ENCODE results near the gene ILF3. TPM values are rescaled to one million over a fixed set of nuclear protein-coding genes. Genes with fewer than 3 reads are reported as not detected.

The ILF3 gene
- polyA plus RNA-seq, 2 donors: 84.2 to 107 TPM

DNA sequence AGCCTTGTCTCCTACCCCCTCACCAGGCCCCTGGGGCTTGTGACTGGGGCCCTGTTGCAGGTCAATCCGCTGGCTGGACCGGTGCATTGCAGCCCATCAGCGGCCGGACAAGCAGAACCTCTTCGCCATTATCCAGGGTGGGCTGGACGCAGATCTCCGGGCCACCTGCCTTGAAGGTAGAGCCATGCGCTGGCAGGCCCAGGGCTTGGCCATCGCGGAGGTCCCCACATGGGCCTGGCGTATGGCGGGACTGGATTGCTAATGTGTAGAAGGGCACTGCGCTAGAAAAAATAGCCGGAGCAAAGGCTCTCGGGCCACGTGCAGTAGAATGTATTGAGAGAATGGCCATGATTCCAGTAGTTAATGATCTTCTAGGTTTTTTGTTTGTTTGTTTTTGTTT lies 53.3 kb downstream of the ILF3 start:
- H3K36me3 ChIP-seq (ENCODE audit: control insufficient read depth in 2 of 2, insufficient read depth in 2 of 2, low read length in 1 of 2): peaks cover 0 to 9% of the 10 kb centered on the region in 2 donors
- H3K27ac ChIP-seq (ENCODE audit: low read depth in 2 of 2, low read length in 1 of 2): no peak overlapping the region

GRCh38 chr19:10708291-10708690 lies 54.1 kb downstream of the ILF3 start:
- no peak overlapping the region for H3K4me3 ChIP-seq (ENCODE audit: low read depth in 1 of 2, low read length in 2 of 2)
- H3K4me1 ChIP-seq (ENCODE audit: control insufficient read depth in 2 of 2, insufficient read depth in 2 of 2, low read length in 1 of 2): no peaks in the 10 kb centered on the region
- H3K9me3 ChIP-seq (ENCODE audit: control insufficient read depth in 2 of 2, insufficient read depth in 1 of 2, low read depth in 1 of 2, low read length in 1 of 2): no peaks in the 10 kb centered on the region
- H3K36me3 ChIP-seq (ENCODE audit: control insufficient read depth in 2 of 2, insufficient read depth in 2 of 2, low read length in 1 of 2): peaks cover 0 to 14% of the 10 kb centered on the region in 2 donors
- WGBS, 2 donors: 91 to 95% methylated on average over 7 of the region's 7 CpGs
- no peaks in the 10 kb centered on the region for H3K27me3 ChIP-seq (ENCODE audit: control insufficient read depth in 1 of 2, insufficient read depth in 2 of 2, low read length in 2 of 2)
- no peak overlapping the region for H3K27ac ChIP-seq (ENCODE audit: low read depth in 2 of 2, low read length in 1 of 2)

More for the DNA sequence above, 53.3 kb downstream of the ILF3 start:
- Histone ChIP-seq H3K4me1 (ENCODE audit: control insufficient read depth in 2 of 2, insufficient read depth in 2 of 2, low read length in 1 of 2) (no peaks in the 10 kb centered on the region), H3K27me3 (ENCODE audit: control insufficient read depth in 1 of 2, insufficient read depth in 2 of 2, low read length in 2 of 2) (no peaks in the 10 kb centered on the region), H3K9me3 (ENCODE audit: control insufficient read depth in 2 of 2, insufficient read depth in 1 of 2, low read depth in 1 of 2, low read length in 1 of 2) (no peaks in the 10 kb centered on the region), H3K4me3 (ENCODE audit: low read depth in 1 of 2, low read length in 2 of 2) (no peak overlapping the region)
- 97 to 98% methylated on average over 16 of the region's 16 CpGs for WGBS, 2 donors

DNA sequence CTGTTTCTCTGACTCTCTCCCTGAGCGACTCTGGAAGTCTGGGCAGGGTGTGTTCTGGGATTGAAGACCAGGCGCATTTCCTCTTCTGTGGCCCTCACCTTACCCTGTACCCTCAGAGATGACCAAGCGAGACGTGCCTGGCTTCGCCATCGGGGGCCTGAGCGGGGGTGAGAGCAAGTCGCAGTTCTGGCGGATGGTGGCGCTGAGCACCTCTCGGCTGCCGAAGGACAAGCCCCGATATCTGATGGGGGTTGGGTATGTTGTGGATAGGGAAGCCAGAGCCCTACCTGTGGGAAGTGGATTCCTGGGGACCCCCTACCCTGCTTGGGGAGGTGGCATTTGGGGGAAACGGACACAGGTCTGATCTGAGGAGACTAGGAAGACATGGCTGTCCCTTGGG lies 57.9 kb downstream of the ILF3 start:
- no peaks in the 10 kb centered on the region for H3K4me1 ChIP-seq (ENCODE audit: control insufficient read depth in 2 of 2, insufficient read depth in 2 of 2, low read length in 1 of 2)
- no peaks in the 10 kb centered on the region for H3K27me3 ChIP-seq (ENCODE audit: control insufficient read depth in 1 of 2, insufficient read depth in 2 of 2, low read length in 2 of 2)
- peaks cover 2 to 14% of the 10 kb centered on the region in 2 donors for H3K36me3 ChIP-seq (ENCODE audit: control insufficient read depth in 2 of 2, insufficient read depth in 2 of 2, low read length in 1 of 2)
- no peak overlapping the region for H3K27ac ChIP-seq (ENCODE audit: low read depth in 2 of 2, low read length in 1 of 2)
- H3K4me3 ChIP-seq (ENCODE audit: low read depth in 1 of 2, low read length in 2 of 2): no peak overlapping the region
- 64 to 76% methylated on average over 14 of the region's 14 CpGs for WGBS, 2 donors
- no peaks in the 10 kb centered on the region for H3K9me3 ChIP-seq (ENCODE audit: control insufficient read depth in 2 of 2, insufficient read depth in 1 of 2, low read depth in 1 of 2, low read length in 1 of 2)

- Histone ChIP-seq H3K27me3 (ENCODE audit: control insufficient read depth in 1 of 2, insufficient read depth in 2 of 2, low read length in 2 of 2) (no peaks in the 10 kb centered on the region), H3K9me3 (ENCODE audit: control insufficient read depth in 2 of 2, insufficient read depth in 1 of 2, low read depth in 1 of 2, low read length in 1 of 2) (no peaks in the 10 kb centered on the region), H3K36me3 (ENCODE audit: control insufficient read depth in 2 of 2, insufficient read depth in 2 of 2, low read length in 1 of 2) (peaks cover 2 to 11% of the 10 kb centered on the region in 2 donors), H3K4me1 (ENCODE audit: control insufficient read depth in 2 of 2, insufficient read depth in 2 of 2, low read length in 1 of 2) (no peaks in the 10 kb centered on the region), H3K27ac (ENCODE audit: low read depth in 2 of 2, low read length in 1 of 2) (no peak overlapping the region), H3K4me3 (ENCODE audit: low read depth in 1 of 2, low read length in 2 of 2) (no peak overlapping the region)
- 82 to 90% methylated on average over 23 of the region's 23 CpGs for WGBS, 2 donors
Observed at GRCh38 chr19:10712754-10713153, 58.6 kb downstream of the ILF3 start.

DNA sequence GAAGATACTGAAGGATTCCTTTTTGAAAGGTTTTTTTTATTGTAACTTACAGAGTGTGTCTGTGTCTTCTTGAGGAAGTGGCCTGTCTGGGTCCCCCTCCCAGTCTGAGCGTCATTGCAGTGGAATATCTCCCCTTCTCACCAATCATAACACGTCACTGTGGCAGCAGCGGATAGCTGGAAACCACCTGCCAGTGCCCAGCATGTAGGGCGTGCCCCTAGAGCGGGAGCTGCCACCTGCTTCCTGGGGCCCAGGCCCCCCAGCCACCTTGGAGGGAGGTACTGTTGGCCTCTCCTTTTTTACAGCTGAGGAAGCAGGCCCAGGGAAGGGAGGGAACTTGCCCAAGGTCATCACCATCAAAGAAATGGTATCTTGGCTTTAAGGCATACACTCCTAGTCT lies 59.2 kb downstream of the ILF3 start:
- peaks cover 2 to 11% of the 10 kb centered on the region in 2 donors for H3K36me3 ChIP-seq (ENCODE audit: control insufficient read depth in 2 of 2, insufficient read depth in 2 of 2, low read length in 1 of 2)
- no peaks in the 10 kb centered on the region for H3K27me3 ChIP-seq (ENCODE audit: control insufficient read depth in 1 of 2, insufficient read depth in 2 of 2, low read length in 2 of 2)
- 60 to 87% methylated on average over 5 of the region's 5 CpGs for WGBS, 2 donors

DNA sequence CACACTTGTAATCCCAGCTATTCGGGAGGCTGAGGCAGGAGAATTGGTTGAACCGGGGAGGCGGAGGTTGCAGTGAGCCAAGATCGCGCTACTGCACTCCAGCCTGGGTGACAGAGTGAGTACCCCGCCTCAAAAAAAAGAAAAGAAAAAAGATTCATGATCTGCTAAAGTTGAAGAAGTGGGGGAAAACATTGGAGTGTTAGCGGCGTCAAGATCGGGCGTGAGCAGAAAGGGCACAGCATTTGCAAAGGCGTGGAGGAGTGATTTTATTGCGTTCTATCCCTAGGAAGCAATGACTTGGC lies 62.9 kb downstream of the ILF3 start:
- Histone ChIP-seq H3K27me3 (ENCODE audit: control insufficient read depth in 1 of 2, insufficient read depth in 2 of 2, low read length in 2 of 2) (no peaks in the 10 kb centered on the region), H3K9me3 (ENCODE audit: control insufficient read depth in 2 of 2, insufficient read depth in 1 of 2, low read depth in 1 of 2, low read length in 1 of 2) (no peaks in the 10 kb centered on the region), H3K4me1 (ENCODE audit: control insufficient read depth in 2 of 2, insufficient read depth in 2 of 2, low read length in 1 of 2) (peaks cover 4 to 12% of the 10 kb centered on the region in 2 donors), H3K36me3 (ENCODE audit: control insufficient read depth in 2 of 2, insufficient read depth in 2 of 2, low read length in 1 of 2) (peaks cover 2 to 13% of the 10 kb centered on the region in 2 donors), H3K4me3 (ENCODE audit: low read depth in 1 of 2, low read length in 2 of 2) (no peak overlapping the region), H3K27ac (ENCODE audit: low read depth in 2 of 2, low read length in 1 of 2) (no peak overlapping the region)
- whole genome bisulfite sequencing, 2 donors: 21 to 24% methylated on average over 12 of the region's 12 CpGs

More for the DNA sequence above, 59.2 kb downstream of the ILF3 start:
- no peaks in the 10 kb centered on the region for H3K4me1 ChIP-seq (ENCODE audit: control insufficient read depth in 2 of 2, insufficient read depth in 2 of 2, low read length in 1 of 2)
- H3K27ac ChIP-seq (ENCODE audit: low read depth in 2 of 2, low read length in 1 of 2): no peak overlapping the region
- H3K4me3 ChIP-seq (ENCODE audit: low read depth in 1 of 2, low read length in 2 of 2): no peak overlapping the region
- H3K9me3 ChIP-seq (ENCODE audit: control insufficient read depth in 2 of 2, insufficient read depth in 1 of 2, low read depth in 1 of 2, low read length in 1 of 2): no peaks in the 10 kb centered on the region

DNA sequence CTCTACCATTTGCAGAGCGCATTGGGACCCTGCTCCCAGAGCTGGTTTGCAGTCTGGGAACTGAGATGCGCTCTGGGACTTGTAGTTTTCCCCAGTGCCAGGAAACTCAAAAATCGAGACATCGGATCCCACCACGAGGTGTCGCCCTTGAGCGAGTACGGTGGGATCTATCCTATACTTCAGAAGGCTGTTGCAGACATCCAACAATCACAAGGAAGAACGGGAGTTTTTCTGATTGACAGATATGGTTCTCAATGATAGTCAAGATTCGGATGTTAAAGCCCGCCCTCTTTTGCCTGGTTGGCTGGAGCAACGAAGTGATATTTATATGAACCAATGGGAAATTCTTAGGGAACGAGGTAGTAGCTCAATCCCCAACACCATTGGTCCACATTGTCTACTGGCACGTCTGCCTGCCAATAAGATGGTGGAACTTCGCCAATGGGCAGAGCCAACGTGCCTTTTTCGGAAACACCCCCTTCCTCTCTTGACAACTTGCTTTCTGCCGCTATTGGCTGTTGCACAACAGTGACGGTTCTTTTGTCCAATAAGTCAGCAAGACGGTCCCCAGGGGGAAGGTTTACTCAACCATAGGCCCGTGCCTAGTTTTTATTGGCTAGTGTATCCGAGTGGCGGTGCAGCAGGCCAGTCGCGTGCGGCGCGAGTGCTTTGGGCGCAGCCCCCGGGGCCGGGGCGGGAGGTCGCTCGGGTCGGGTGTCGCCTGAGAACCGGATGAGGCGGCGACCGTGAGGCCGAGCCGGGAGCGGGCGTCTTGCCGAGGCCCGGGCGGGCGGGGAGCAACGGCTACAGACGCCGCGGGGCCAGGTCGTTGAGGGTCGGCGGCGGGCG lies 63.4 kb downstream of the ILF3 start, which contains the start of gene DNM2:
TSS of gene DNM2 (plus strand) at position 724 of the 849 bp plus-strand sequence. CDS start 164 bp downstream, outside the sequence.
- WGBS, 2 donors: 0% methylated on average over 43 to 57 of the region's 57 CpGs
- Histone ChIP-seq H3K9me3 (ENCODE audit: control insufficient read depth in 2 of 2, insufficient read depth in 1 of 2, low read depth in 1 of 2, low read length in 1 of 2) (no peaks in the 10 kb centered on the region), H3K27me3 (ENCODE audit: control insufficient read depth in 1 of 2, insufficient read depth in 2 of 2, low read length in 2 of 2) (no peaks in the 10 kb centered on the region), H3K4me3 (ENCODE audit: low read depth in 1 of 2, low read length in 2 of 2) (peak within 1 kb of the TSS; percentile 65 to 99), H3K4me1 (ENCODE audit: control insufficient read depth in 2 of 2, insufficient read depth in 2 of 2, low read length in 1 of 2) (peaks cover 4 to 12% of the 10 kb centered on the region in 2 donors), H3K36me3 (ENCODE audit: control insufficient read depth in 2 of 2, insufficient read depth in 2 of 2, low read length in 1 of 2) (peaks cover 2 to 11% of the 10 kb centered on the region in 2 donors), H3K27ac (ENCODE audit: low read depth in 2 of 2, low read length in 1 of 2) (peak within 1 kb of the TSS; percentile 89 to 94)

DNA sequence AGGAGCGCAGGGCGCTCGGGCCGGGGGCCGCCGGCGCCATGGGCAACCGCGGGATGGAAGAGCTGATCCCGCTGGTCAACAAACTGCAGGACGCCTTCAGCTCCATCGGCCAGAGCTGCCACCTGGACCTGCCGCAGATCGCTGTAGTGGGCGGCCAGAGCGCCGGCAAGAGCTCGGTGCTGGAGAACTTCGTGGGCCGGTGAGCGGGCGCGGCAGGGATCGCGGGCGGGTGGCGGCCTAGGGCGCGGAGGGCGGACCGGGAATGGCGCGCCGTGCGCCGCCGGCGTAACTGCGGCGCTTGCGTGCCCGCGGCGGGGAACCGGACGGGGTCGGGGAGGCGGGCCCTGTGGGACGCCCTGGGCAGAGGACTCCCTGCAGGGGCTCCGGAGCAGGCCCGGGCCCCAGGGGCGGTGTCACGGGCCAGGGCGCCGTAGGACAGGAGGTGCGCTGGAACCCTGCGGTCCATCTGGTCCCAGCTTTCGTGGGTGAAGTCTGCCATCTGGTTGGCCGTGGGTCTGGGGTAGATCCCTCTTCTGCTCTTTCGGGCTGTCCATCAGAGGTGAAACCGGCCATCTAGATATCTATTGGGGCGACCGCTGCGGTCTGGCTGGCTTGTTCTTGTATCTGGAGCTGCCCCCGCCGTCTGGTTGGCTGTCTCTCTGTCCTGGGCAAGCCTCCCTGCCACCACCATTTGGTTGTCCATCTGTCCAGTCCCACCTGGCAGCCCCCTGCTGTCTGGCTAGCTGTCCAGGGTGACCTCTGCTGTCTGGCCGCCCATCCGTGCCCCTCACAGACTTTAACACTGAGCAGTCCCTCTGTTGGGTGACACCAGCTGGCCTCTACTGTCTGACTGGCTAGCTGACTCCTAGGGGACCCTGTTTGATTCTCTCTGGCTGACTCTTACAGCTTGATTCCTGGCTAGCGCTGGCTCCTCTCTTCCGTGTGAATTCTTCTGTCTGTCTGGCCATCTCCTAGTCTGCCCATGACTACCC lies 64.4 kb downstream of the ILF3 start:
- 1% methylated on average over 67 to 70 of the region's 70 CpGs for WGBS, 2 donors
- H3K27ac ChIP-seq (ENCODE audit: low read depth in 2 of 2, low read length in 1 of 2): peak overlapping the region; percentile 89 to 94
- peaks cover 4 to 12% of the 10 kb centered on the region in 2 donors for H3K4me1 ChIP-seq (ENCODE audit: control insufficient read depth in 2 of 2, insufficient read depth in 2 of 2, low read length in 1 of 2)
- no peaks in the 10 kb centered on the region for H3K27me3 ChIP-seq (ENCODE audit: control insufficient read depth in 1 of 2, insufficient read depth in 2 of 2, low read length in 2 of 2)
- no peaks in the 10 kb centered on the region for H3K9me3 ChIP-seq (ENCODE audit: control insufficient read depth in 2 of 2, insufficient read depth in 1 of 2, low read depth in 1 of 2, low read length in 1 of 2)
- peak overlapping the region; percentile 65 to 99 for H3K4me3 ChIP-seq (ENCODE audit: low read depth in 1 of 2, low read length in 2 of 2)
- H3K36me3 ChIP-seq (ENCODE audit: control insufficient read depth in 2 of 2, insufficient read depth in 2 of 2, low read length in 1 of 2): peaks cover 2 to 6% of the 10 kb centered on the region in 2 donors

DNA sequence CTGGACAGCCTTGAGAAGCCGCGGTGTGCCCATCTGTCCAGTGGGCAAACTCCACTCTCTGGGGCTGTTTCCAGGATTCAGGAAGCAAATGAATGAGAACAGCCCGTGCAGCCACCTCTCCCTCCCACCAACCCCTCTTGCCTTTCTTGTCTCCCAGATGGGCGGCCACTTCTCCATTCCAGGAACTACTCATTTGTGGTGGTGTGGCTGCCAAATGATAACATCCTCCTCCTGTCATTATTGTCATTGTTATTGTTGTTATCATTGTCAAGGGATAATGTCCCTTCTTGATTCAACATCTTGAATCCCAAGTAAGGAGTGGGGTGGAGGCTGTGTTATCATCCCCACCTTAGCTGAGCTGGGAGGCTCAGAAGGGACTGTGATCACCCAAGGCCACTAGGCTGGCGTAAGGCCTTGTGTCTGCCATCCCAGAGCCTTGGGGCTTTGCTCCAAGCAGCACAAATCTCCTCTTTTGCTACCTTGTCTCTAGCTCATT lies 65.4 kb downstream of the ILF3 start:
- peaks cover 4 to 12% of the 10 kb centered on the region in 2 donors for H3K4me1 ChIP-seq (ENCODE audit: control insufficient read depth in 2 of 2, insufficient read depth in 2 of 2, low read length in 1 of 2)
- peaks cover 2 to 6% of the 10 kb centered on the region in 2 donors for H3K36me3 ChIP-seq (ENCODE audit: control insufficient read depth in 2 of 2, insufficient read depth in 2 of 2, low read length in 1 of 2)
- H3K9me3 ChIP-seq (ENCODE audit: control insufficient read depth in 2 of 2, insufficient read depth in 1 of 2, low read depth in 1 of 2, low read length in 1 of 2): no peaks in the 10 kb centered on the region
- WGBS, 2 donors: 35 to 46% methylated on average over 5 of the region's 5 CpGs
- peak overlapping the region in 1 of 2 donors; percentile 89 for H3K27ac ChIP-seq (ENCODE audit: low read depth in 2 of 2, low read length in 1 of 2)
- H3K27me3 ChIP-seq (ENCODE audit: control insufficient read depth in 1 of 2, insufficient read depth in 2 of 2, low read length in 2 of 2): no peaks in the 10 kb centered on the region
- peak overlapping the region; percentile 65 to 99 for H3K4me3 ChIP-seq (ENCODE audit: low read depth in 1 of 2, low read length in 2 of 2)

Data from esophagus (tissue), 2 donors.